ENCODE measurements around the gene PCSK6.

The PCSK6 gene

DNA sequence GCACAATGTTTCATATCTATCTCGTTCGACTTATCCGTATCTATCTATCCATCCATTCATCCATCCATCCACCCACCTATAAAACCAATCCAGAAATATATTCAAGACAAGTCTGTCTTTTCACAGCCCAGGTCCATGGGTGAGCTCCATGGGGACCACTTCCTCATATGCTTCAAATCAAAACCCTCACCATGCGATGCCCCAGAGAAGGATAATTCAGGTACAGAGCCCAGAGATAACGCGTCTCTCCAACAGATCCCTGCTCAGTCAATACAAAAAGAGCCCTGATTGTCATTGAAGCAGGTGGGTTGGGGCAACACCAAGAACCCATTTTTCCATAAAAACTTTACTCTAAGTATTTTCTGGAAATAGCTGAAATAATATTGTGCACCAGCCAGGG, 47.2 kb downstream of the PCSK6 start:
- TF ChIP-seq CTCF (IDR thresholded peaks at IDR 0.05; ENCODE audit: low read depth, low read length, poor library complexity, severe bottlenecking) (no peak), EZH2phosphoT487 (IDR thresholded peaks at IDR 0.05; ENCODE audit: borderline replicate concordance, low read length) (no peak)
- no peaks in the 10 kb centered on the region for H3K9me3 ChIP-seq (ENCODE audit: control insufficient read depth, insufficient read depth, low read length)
- H3F3A ChIP-seq (ENCODE audit: control insufficient read depth, insufficient read depth) = no peaks in the 10 kb centered on the region
- H3K27me3 ChIP-seq (ENCODE audit: control insufficient read depth, low read length) = peaks cover 7% of the 10 kb centered on the region
- no peaks in the 10 kb centered on the region for H3K4me1 ChIP-seq (ENCODE audit: control insufficient read depth, low read length)
- H3K4me3 ChIP-seq (ENCODE audit: low read length) = no peak overlapping the region
- H3K9me2 ChIP-seq (replicated peaks; ENCODE audit: control insufficient read depth, low read length) = no peaks in the 10 kb centered on the region
- no peaks in the 10 kb centered on the region for H4K20me1 ChIP-seq (ENCODE audit: control insufficient read depth, insufficient read depth, low read depth, low read length)
- H3K79me2 ChIP-seq (ENCODE audit: control insufficient read depth, low read length) = no peaks in the 10 kb centered on the region
- H3K4me2 ChIP-seq (ENCODE audit: low read length) = no peak overlapping the region
- no peak overlapping the region for H3K27ac ChIP-seq (ENCODE audit: low read depth, low read length)
- no peaks in the 10 kb centered on the region for H3K36me3 ChIP-seq (ENCODE audit: control insufficient read depth, low read length)

DNA sequence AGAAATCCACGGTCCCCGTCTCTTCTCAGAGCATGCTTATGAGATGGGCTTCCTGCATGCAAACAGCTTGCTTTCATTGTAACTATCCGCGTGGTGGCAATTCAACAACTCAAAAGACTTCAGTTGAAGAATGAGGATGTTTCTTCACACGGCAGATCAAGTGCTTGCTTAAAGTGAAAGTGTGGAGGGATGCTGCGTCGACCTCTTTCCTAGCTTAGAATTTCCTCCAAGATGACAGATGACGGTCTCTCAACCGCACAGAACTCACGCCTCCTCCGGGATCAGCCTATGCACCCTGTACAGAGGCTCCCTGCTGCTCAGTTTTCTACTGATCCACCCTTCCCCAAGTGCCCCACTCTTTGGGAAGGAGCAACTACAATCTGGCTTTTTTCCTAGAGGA, 47.8 kb downstream of the PCSK6 start:
- H3K4me2 ChIP-seq (ENCODE audit: low read length) = no peak overlapping the region
- TF ChIP-seq CTCF (IDR thresholded peaks at IDR 0.05; ENCODE audit: low read depth, low read length, poor library complexity, severe bottlenecking) = no peak
- H3F3A ChIP-seq (ENCODE audit: control insufficient read depth, insufficient read depth) = no peaks in the 10 kb centered on the region
- H3K4me1 ChIP-seq (ENCODE audit: control insufficient read depth, low read length) = no peaks in the 10 kb centered on the region
- H3K27me3 ChIP-seq (ENCODE audit: control insufficient read depth, low read length) = peaks cover 7% of the 10 kb centered on the region
- no peaks in the 10 kb centered on the region for H3K9me3 ChIP-seq (ENCODE audit: control insufficient read depth, insufficient read depth, low read length)
- no peak overlapping the region for H3K27ac ChIP-seq (ENCODE audit: low read depth, low read length)
- H3K9me2 ChIP-seq (replicated peaks; ENCODE audit: control insufficient read depth, low read length) = no peaks in the 10 kb centered on the region
- no peaks in the 10 kb centered on the region for H4K20me1 ChIP-seq (ENCODE audit: control insufficient read depth, insufficient read depth, low read depth, low read length)
- no peaks in the 10 kb centered on the region for H3K79me2 ChIP-seq (ENCODE audit: control insufficient read depth, low read length)
- no peaks in the 10 kb centered on the region for H3K36me3 ChIP-seq (ENCODE audit: control insufficient read depth, low read length)
- no peak overlapping the region for H3K4me3 ChIP-seq (ENCODE audit: low read length)

DNA sequence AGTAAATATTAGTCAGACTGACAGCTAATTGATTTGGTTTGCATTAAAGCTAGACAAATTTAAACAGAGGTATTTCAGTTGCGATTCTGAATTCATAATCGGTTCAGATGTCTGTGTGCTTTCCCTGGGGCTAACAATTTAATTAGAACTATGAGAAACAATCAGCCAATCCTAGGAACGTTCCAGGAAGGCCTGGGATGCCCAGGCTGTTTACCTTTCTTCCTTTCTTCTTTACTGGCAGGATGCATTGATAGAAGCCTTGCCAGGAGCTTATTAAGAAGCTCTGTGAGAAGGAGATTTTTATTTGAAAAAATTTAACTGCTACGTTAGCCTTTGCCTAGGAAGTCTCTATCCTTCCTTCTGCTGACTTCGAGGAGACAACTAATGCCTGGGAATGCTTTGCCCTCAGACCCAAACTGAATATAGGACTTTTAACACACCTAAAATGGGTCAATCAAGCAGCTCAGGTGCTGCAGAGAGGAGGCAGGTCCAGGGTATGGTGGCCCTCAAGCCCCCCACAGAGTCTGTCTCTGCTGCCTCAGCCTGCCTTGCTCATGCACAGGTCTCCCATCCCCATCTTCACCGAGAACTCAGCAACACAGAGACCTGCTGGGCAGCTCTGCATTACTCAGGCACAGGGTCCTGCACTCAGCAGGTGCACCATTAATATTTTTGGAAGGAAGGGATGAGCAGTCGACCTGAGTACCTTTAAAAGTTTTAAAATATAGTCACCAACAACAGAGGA, 48.5 kb downstream of the PCSK6 start:
- Histone ChIP-seq H3K4me2 (ENCODE audit: low read length) (no peak overlapping the region), H3K4me3 (ENCODE audit: low read length) (no peak overlapping the region), H3K27ac (ENCODE audit: low read depth, low read length) (no peak overlapping the region)

More for the DNA sequence above, 48.5 kb downstream of the PCSK6 start:
- no peaks in the 10 kb centered on the region for H3F3A ChIP-seq (ENCODE audit: control insufficient read depth, insufficient read depth)
- no peaks in the 10 kb centered on the region for H4K20me1 ChIP-seq (ENCODE audit: control insufficient read depth, insufficient read depth, low read depth, low read length)
- H3K4me1 ChIP-seq (ENCODE audit: control insufficient read depth, low read length) = no peaks in the 10 kb centered on the region
- H3K36me3 ChIP-seq (ENCODE audit: control insufficient read depth, low read length) = no peaks in the 10 kb centered on the region
- H3K9me3 ChIP-seq (ENCODE audit: control insufficient read depth, insufficient read depth, low read length) = no peaks in the 10 kb centered on the region
- TF ChIP-seq EZH2phosphoT487 (IDR thresholded peaks at IDR 0.05; ENCODE audit: borderline replicate concordance, low read length) = no peak
- no peak for TF ChIP-seq CTCF (IDR thresholded peaks at IDR 0.05; ENCODE audit: low read depth, low read length, poor library complexity, severe bottlenecking)
- H3K9me2 ChIP-seq (replicated peaks; ENCODE audit: control insufficient read depth, low read length) = no peaks in the 10 kb centered on the region
- H3K27me3 ChIP-seq (ENCODE audit: control insufficient read depth, low read length) = peaks cover 7% of the 10 kb centered on the region
- no peaks in the 10 kb centered on the region for H3K79me2 ChIP-seq (ENCODE audit: control insufficient read depth, low read length)
